ENCODE measurements around the gene NUP188. TPM values are rescaled to one million over a fixed set of nuclear protein-coding genes. Genes with fewer than 3 reads are reported as not detected.
"Not testable (repeated sequence)": the region's sequence is repeated elsewhere in the genome, so short reads cannot be mapped to it uniquely, and the experiment has no call there.

Gene NUP188
- total RNA-seq, 1 experiment from 2014 or later = 47.7 TPM

DNA sequence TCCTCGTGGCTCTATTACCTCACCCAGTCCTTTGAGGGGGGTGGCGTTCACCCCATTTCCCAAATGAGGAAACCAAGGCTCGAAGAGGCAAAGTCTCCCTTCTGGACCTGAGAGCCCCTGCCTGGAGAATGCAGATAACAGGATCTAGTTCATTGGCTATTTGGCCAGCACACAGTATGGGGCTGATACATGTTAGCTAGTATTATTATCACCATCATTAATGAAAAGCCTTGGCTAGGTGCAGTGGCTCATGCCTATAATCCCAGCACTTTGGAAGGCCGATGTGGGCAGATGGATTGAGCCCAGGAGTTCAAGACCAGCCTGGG is 76.4 kb downstream of the NUP188 start:
- DNase-seq (ENCODE audit: extremely low read depth, low read depth) = no peak

DNA sequence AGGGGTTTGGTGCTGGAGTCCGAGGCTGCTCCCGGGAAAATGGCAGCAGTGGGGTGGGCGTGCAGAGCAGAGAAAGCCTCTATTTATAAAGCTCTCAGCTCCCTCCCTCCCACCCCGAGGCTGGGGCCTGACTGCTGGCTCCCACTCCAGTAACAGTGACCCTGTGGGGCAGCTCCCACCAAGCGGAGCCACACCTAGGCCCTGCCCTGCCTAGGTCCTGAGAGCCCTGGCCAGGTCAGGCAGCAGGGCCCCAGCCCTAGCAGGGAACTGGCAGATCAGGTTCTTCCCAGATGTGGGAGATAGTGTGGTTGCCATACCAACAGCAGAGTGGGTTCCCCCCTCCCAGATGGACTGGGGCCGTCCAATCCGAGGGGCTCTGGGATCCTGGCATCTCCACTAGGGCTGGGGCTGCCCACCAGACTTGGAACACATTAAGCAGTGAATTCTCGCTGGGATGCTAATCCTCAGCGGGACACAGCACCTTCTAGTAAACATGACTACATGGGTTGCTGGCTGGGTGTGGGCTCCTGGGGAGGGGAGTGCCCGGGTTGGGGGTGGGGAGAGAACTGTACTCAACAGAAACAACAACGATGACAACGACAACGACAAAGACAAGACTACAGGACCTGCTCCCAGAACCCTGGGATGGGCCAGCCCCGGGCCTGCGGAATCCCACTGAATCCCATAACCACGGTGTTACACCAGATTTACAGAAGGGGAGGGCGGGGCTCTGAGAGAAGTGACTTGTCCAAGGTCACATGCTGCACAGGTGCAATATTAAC is 79.1 kb downstream of the NUP188 start:
- DNase-seq (ENCODE audit: extremely low read depth, low read depth) = peak; percentile 45

DNA sequence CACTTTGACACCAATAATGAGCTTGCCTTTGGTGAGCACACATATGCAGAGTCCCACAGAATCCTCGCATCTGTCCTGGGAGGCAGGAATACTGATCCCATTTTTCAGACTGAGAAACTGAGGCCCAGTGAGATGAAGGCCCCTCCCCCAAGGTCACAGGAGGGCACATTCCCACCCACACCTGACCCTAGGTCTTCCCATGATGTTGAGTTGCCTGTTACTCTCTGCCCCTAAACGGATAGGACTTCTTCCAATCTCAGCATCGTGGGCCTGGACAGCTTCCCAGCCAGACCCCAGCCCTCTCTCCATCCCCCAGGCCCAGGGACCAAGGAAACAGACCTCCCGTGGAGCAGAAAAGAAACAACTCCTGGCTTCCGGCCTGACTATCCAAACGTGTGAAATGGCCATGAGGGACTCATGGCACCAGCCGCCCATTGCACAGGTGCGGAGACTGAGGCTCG is 79.8 kb downstream of the NUP188 start:
- no peak for DNase-seq (ENCODE audit: extremely low read depth, low read depth)

DNA sequence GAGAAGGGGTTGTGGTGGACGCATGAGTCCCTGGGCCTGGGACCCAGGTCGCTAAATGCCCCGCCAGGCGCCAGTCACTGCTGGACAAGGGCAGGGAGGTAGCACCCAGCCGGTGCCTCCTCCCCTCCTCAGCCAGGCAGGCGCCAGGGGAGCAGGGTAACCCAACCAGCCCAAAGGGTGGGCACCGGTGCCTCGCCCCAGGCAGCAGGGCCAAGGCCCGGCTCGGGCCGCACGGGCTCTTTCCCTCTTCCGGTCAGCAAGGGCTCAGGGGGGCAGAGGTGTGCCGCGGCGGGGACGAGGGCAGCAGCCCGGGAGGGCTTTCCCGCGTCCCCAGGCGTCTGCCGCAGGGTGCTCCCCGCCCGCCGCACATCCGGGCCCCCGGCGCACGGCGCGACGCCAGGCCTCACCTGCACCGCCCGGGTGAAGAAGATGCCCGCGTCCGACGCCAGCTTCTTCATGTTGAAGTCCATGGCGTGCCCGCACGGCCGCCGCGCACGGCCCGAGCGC is 80.2 kb downstream of the NUP188 start:
- no peak for DNase-seq (ENCODE audit: extremely low read depth, low read depth)

DNA sequence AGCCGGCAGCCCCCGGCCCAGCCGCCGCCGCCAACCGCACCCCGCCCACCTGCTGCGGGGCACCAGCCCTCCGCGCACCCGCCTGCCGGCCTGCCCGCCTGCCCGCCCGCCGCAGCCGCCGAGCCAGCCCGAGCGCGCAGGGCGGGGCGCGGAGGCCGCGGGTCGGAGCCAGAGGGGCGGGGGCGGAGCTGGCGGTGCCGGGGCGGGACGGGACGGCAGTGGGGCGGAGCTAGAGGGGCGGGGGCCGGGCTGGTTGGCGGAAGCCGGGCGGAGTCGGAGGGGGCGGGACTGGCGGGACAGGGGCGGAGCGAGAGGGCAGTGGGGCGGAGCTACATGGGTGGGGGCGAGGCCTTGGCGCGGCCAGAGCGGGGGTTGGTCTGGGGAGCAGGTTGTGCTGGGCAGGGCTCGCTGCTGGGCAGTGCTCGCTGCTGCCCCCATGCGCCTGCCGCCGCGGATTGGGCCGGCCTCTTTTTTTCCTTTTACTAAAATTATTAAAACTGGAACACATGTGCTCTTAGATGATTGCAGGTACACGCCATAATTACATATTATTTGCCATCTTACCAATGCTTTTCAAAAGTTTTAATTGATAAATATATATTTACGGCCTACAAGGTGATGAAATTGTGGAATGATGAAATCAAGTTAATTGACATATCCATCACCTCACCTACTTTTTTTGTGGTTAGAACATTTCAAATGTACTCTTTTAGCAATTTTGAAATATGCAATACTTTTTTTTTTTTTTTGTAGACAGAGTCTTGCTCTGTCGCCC is 80.9 kb downstream of the NUP188 start, which contains the start of gene SH3GLB2:
Gene SH3GLB2, minus strand, starts transcription at position 140 of the 775 bp plus-strand sequence. CDS start 177 bp downstream, outside the sequence.
- peak; percentile 92 for DNase-seq (ENCODE audit: extremely low read depth, low read depth)

DNA sequence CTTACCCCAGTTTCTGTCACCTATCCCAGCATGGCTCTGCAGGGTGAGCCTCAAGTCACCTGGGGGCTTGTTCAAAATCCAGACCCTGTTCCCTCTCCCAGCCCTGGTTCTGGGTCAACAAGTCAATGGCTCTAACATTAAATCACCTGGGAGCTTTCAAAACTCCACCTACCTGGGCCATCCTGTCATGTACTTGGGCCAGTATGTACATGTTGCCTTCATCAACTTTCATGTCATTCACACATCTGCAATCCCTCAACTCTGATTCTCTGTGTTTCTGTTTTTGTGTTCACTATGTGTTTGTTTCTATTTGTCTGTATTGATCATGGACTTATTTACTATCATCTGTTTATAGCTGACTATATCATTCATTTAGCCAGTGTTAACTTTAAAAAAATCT is 82.7 kb downstream of the NUP188 start:
- DNase-seq (ENCODE audit: extremely low read depth, low read depth) = no peak

DNA sequence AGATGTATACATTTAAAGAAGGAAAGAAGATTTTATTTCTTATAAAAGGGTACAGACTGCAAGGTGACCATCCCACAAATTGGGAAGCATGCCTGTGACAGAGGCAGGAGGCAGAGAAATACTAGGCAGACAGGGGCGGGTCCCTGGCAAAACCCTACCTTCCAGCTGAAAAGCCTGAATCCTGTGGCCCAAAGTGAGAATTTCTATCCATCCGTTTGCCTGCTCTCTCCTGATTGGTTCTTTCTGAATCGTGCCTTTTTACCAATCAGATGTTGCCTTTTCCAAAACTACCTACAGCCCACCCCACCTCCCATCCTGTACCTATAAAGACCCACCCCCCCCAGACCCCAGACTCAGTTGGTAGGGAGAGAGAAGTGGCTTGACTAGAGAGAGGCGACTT is 84.0 kb downstream of the NUP188 start:
- no peak for DNase-seq (ENCODE audit: extremely low read depth, low read depth)

DNA sequence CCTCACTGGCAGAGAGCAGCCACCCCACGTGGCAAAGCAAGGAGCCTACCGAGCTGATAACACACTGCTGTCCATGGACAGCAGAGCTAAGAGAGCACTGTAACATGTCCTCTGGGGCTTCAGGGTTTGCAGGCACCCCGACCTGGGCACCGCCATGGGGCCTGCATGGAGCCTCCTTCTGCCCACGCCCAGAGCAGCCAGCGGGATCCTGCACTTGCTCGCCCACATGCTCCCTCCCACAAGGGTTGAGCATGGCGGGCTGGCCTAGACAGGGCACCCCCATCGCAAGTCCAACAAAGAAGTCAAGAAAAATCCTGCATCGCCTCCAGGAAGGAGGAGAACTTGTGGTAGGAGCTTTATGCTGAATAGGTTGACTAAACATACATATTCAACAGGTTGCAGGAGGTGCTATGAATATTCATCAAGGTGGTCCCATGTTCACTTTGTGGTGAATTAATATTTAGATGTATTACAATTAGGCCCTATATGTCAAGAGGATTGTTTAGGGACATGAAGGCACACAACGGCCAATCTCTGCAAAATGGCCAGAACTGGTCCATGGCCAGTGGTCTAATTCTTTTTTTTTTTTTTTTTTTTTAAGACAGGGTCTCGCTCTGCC is 85.2 kb downstream of the NUP188 start:
- DNase-seq (ENCODE audit: extremely low read depth, low read depth) = no peak

DNA sequence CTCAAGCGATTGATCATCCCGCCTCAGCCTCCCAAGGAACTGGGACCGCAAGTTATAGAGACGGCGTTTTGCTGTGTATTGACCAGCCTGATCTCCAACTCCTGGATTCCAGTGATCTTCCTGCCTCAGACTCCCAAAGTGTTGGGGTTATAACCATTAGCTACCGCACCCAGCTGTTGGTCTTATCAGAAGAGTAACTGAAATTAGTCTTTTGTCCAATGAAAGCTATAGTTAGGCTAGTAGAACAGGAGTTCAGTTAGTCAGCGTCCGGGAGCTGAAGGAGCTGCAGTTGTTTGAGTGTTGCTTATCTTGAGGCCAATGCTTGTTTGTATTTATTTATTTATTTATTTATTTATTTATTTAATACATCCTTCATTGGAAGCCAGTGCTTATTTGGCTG is 85.7 kb downstream of the NUP188 start:
- DNase-seq (ENCODE audit: extremely low read depth, low read depth) = no peak

DNA sequence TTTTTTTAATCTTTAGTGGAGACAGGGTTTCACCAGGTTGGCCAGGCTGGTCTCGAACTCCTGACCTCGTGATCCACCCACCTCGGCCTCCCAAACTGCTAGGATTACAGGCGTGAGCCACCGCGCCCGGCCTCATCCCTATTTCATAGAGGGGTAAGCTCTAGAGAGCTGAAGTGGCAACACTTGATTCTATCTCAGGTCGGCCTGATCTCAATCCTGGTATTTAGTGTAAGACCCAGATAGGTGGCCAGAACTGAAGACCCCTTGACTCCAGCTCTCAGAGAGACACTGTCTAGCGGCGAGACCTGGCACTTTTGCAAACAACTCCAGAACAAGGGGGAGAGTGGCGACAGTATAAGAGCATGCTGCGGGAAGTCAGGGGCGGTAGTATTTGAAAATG is 88.3 kb downstream of the NUP188 start:
- not testable (repeated sequence) for DNase-seq (ENCODE audit: extremely low read depth, low read depth)

DNA sequence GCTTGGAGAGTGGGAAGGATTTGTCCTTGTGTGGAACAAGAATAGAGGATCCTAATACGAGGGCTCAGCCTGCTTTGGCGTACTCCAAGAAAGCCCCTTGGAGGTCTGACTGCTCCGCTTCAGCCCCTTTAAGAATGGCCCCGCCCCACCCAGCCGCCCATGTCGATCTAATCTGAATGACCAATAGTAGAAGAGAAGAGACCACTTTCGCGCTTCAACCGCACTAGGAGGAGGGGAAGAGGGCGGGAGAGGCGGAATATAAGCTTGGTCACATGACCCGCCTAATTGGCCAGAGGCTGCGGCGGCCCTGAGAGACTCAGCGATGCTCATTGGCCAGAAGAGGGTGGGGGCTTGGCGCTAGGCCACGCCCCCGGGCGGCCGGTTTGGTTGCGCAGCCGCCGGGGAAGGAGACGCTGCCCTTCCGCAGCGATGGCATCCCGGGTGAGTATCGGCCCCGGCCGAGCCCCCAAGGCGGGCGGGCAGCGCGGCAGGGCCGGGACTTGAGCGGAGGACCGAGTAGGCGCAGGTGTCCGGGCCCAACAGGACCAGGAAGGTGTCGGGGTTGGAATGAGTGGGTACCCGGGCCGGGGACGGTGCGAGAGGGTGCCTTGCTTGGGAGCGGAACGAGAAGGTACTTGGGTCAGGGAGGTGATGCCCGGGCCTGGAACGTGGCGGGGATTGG is 88.9 kb downstream of the NUP188 start, which contains the start of gene MIGA2:
Gene MIGA2, plus strand, starts transcription at position 386 of the 682 bp plus-strand sequence. CDS start 3,969 bp downstream, outside the sequence.
- DNase-seq (ENCODE audit: extremely low read depth, low read depth) = peak; percentile 99

DNA sequence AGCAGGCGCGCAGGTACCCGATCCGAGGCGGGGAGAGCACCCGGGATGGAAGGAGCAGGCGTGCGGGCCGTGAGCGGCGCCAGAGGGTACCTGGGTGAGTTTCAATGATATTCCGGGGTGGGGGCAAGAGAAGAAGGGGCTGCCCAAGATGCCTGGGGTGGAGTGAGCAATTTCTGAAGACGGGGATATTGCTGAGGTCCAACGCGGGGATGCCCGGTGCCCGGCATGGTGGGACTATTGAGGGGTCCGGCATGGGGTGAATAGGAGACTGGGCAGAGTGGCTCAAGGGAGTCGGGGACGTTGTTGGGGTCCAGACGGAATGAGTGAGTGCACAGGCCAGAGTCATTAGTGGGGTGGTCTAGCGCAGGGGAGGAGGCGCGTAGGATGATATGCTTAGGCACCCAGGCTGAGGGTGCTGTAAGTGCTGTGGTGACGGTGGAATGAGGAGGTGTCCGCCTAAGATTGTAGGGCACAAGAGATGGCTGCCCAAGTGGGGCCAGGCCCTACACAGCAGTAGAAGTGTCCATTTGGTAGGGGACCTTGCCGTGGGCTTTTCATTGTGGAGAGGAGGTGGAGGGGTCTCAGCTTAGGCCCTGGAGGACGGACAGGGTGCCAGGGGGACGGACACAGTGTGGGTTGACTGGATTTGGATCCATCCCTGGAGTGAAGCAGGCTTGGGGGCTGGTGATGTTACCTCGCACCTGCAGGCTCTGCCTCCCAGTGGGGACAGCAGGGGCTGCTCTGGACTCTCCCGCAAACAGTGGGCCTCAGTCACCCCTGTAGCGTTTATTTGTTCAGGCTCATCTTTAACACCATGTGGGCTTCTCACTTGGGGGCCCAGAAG is 89.6 kb downstream of the NUP188 start:
- no peak for DNase-seq (ENCODE audit: extremely low read depth, low read depth)

DNA sequence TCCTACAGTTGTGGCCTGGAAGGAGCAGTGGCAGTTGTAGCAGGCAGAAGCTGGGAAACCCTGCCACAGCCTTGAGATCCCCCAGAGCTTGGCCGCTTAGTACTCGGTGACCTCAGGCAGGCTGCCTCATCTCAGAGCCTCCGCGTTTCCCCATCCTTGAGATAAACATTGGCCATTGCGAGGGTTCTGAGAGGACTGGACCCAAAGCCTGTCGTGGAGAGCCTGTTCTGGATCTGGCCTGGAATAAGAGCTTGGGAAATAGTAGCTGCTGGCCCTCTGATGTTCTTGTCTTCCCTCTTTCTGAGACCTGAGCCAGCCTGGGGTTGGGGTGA is 90.2 kb downstream of the NUP188 start:
- DNase-seq (ENCODE audit: extremely low read depth, low read depth) = no peak

DNA sequence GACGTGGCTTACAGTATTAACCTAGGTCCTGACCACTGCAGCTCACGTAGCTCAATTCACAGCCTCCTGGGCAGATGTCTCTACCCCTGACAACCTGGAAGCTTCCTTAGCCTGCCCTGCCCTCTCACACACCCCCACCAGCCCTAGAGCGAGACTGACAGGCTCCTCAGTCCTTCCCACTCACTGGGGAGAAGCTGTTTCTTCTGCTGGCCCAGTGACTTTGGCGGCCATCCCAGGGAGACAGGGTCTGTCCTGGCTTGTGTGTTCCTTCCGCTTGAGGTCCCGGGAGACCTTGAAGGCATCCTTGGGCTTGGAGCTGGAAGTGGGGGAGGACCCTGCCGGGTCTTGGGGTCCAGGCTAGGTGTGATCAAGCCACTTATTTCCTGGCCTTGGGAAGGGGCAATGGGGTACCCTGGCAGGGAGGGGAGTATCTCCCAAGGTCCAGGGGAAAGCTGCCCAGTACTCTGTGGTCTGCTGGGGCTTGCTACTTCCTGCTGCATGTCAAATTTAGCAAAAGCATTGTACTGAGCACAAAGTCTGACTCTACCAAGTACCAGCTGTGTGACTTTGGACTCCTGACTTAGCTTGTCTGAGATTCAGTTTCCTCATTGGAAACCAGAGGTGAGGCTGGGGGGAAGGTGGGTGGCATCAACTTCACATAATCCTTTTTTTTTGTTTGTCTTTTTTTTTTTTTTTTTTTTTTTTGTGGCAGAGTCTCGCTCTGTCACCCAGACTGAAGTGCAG is 90.8 kb downstream of the NUP188 start:
- no peak for DNase-seq (ENCODE audit: extremely low read depth, low read depth)

DNA sequence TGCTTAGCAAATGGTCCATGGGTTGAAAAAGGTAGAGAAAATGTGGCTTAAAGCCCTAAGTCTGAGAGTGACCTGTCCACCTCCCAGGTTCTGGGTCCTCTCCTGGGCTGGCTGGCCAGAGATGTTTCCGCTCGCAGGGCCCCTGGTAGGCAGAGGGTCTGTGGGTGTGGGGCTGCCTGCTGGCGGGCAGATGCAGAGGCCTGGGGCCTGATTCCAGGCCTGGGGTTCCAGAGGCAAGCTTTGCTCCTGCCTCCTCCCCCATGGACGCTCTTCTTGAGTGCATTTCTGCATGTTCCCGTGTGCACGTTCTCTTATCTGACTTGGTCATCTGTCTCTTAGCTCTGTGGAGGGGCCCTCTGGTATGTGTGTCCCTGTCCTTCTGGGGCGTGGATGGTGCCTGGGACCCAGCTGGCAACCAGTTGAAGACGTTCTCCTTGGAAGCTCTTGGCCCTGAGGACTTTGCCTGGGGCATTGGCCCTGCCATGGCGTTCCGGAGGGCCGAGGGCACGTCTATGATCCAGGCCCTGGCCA is 92.7 kb downstream of the NUP188 start:
- no peak for DNase-seq (ENCODE audit: extremely low read depth, low read depth)

DNA sequence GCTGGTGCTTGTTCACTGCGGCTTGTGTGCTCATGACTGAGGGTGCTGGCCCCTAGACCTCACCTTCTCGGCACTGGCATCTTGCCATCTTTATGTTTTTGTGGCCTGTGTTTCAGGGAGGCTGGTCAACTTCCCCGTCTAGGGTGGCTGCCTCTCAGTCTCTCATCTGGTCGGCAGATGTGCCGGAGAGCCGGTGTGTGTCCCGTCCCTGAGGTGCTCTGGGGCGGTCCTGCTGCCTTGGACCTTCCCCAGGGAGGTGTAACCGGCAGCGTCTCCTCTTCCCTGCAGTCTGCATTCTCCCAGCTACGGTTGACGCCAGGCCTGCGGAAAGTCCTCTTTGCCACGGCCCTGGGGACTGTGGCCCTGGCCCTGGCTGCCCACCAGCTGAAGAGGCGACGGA is 94.5 kb downstream of the NUP188 start:
- no peak for DNase-seq (ENCODE audit: extremely low read depth, low read depth)

DNA sequence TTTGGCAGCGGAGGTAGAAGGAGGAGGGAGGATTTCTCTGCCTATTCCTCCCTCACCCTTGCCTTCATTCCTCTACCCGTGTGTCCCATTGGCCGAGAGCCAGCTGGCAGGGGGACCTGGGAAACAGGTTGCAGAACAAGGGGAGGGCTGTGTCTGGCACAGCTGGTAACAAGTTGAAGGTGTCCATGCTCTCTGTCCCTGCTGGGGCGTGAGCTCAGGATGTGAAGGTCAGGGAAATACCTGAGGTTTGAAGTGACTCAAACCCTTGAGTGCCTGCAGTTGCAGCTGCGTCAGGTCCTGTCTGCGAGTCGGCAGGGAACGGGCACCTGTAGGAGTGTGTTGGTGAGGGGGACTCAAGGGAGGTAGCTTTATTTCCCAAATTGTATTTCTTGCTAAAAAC is 105.1 kb downstream of the NUP188 start:
- DNase-seq (ENCODE audit: extremely low read depth, low read depth) = no peak

DNA sequence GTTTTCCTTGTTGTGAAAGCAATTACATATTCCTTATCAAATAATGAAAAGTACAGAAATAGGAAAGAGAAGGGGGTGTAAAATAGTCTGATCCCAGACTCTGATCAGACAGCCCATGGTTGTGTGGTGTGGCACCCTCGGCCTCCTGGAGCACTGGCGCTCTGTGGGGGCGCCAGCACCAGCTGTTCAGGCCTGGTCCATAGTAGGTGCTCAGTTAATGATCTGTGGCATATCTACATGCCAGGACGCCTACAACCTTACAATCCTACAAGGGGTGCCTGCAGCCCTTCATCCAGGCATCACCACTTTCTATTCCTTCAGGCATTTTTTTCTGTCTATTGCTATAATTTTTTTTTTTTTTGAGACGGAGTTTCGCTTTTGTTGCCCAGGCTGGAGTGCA is 105.5 kb downstream of the NUP188 start:
- no peak for DNase-seq (ENCODE audit: extremely low read depth, low read depth)

All from NCI-H460 (cell line).